OCI-LY1 (cell line): Measurements from ENCODE around the gene GIN1.
"Not testable (repeated sequence)": the region's sequence is repeated elsewhere in the genome, so short reads cannot be mapped to it uniquely, and the experiment has no call there.

Experiments used
- H2AFZ ChIP-seq: fragments of 200-600 bp; sonication (generic), shearing (Covaris generic); 2 replicates; pipeline ENCODE4 v1.6.0; 2014; ENCODE audit warnings: antibody characterized with exemption, mild to moderate bottlenecking, low read length
- H3F3A ChIP-seq: fragments of 200-600 bp; sonication (generic), shearing (Covaris generic); 2 replicates; pipeline ENCODE4 v1.6.0; 2014; ENCODE audit warnings: mild to moderate bottlenecking, antibody characterized with exemption, low read length, moderate library complexity; ENCODE audit not compliant: insufficient read depth
- H3K27ac ChIP-seq: fragments of 200-600 bp; sonication (generic); 2 replicates; pipeline ENCODE4 v1.5.1; 2014; ENCODE audit warnings: low read length, mixed run types, mild to moderate bottlenecking, low read depth; ENCODE audit not compliant: poor library complexity, severe bottlenecking
- H3K27me3 ChIP-seq: fragments of 200-600 bp; sonication (generic); 2 replicates; pipeline ENCODE4 v1.6.0; 2014; ENCODE audit warnings: antibody characterized with exemption, mild to moderate bottlenecking, low read length, moderate library complexity; ENCODE audit not compliant: insufficient read depth
- H3K36me3 ChIP-seq: fragments of 200-600 bp; sonication (generic); 2 replicates; pipeline ENCODE4 v1.6.1; 2014; ENCODE audit warnings: mild to moderate bottlenecking, antibody characterized with exemption, low read length, moderate library complexity, mixed read lengths; ENCODE audit not compliant: insufficient read depth
- H3K4me1 ChIP-seq: fragments of 200-600 bp; sonication (generic); 2 replicates; pipeline ENCODE4 v1.5.1; 2014; ENCODE audit warnings: mild to moderate bottlenecking, low read length, moderate library complexity; ENCODE audit not compliant: insufficient read depth, severe bottlenecking
- H3K4me2 ChIP-seq: fragments of 200-600 bp; sonication (generic), shearing (Covaris generic); 2 replicates; pipeline ENCODE4 v1.6.1; 2014; ENCODE audit warnings: low read length
- H3K4me3 ChIP-seq: fragments of 200-600 bp; sonication (generic); 2 replicates; pipeline ENCODE4 v1.5.1; 2014; ENCODE audit warnings: low read length, low read depth, mild to moderate bottlenecking, mixed read lengths; ENCODE audit not compliant: poor library complexity, severe bottlenecking
- H3K79me2 ChIP-seq: fragments of 200-600 bp; shearing (Covaris generic); 2 replicates; pipeline ENCODE4 v1.6.1; 2016; ENCODE audit warnings: mixed run types, low read length, mixed read lengths; ENCODE audit not compliant: insufficient read depth
- H3K9ac ChIP-seq: fragments of 200-600 bp; sonication (generic), shearing (Covaris generic); 2 replicates; pipeline ENCODE4 v1.6.1; 2014; ENCODE audit warnings: mild to moderate bottlenecking, low read length, mixed read lengths
- H3K9me2 ChIP-seq: fragments of 200-600 bp; sonication (generic), shearing (Covaris generic); 2 replicates; pipeline ENCODE4 v1.6.1; 2014; ENCODE audit warnings: low read depth, mild to moderate bottlenecking, low read length, mixed read lengths
- H3K9me3 ChIP-seq: fragments of 200-600 bp; shearing (Covaris generic); 2 replicates; pipeline ENCODE4 v1.6.1; 2014; ENCODE audit warnings: low read length, mixed read lengths
- H4K20me1 ChIP-seq: fragments of 200-600 bp; sonication (generic), shearing (Covaris generic); 2 replicates; pipeline ENCODE4 v1.6.0; 2016; ENCODE audit warnings: mild to moderate bottlenecking, low read length; ENCODE audit not compliant: insufficient read depth
- EZH2 ChIP-seq: fragments of 200-600 bp; sonication (generic), shearing (Covaris generic); IDR thresholded peaks from 2 replicates; pipeline ENCODE4 v1.8.0; 2017; ENCODE audit warnings: borderline replicate concordance, mixed run types, mild to moderate bottlenecking, antibody characterized with exemption, low read length, moderate library complexity, mixed read lengths
- TF ChIP-seq, protein P1 (sequence below): fragments of 200-600 bp; sonication (generic), shearing (Covaris generic); IDR thresholded peaks from 2 replicates; pipeline ENCODE4 v1.5.1; 2017; ENCODE audit warnings: mild to moderate bottlenecking, antibody characterized with exemption, low read length, moderate library complexity, mixed read lengths

The GIN1 gene

DNA sequence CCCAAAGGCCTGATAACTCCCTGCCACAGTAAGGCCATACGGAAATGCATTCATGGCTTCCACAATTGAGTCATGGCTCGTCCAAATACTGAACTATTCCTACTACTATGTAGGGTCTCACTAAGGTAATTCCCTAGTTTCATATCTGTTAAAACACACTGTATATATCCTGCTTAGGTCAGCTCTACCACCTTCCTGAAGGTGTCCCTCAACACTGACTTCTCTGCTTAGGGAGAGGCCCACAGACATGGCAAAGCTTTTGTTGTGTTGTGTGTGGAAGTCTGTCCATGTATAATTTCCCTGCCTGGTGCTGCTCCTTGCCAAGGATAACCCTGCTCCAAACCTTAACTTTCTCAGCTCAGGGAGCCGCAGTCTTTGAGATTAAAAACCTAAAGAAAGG, 60.4 kb downstream of the GIN1 start:
- TF ChIP-seq EZH2: no peak
- TF ChIP-seq, protein P1, sequence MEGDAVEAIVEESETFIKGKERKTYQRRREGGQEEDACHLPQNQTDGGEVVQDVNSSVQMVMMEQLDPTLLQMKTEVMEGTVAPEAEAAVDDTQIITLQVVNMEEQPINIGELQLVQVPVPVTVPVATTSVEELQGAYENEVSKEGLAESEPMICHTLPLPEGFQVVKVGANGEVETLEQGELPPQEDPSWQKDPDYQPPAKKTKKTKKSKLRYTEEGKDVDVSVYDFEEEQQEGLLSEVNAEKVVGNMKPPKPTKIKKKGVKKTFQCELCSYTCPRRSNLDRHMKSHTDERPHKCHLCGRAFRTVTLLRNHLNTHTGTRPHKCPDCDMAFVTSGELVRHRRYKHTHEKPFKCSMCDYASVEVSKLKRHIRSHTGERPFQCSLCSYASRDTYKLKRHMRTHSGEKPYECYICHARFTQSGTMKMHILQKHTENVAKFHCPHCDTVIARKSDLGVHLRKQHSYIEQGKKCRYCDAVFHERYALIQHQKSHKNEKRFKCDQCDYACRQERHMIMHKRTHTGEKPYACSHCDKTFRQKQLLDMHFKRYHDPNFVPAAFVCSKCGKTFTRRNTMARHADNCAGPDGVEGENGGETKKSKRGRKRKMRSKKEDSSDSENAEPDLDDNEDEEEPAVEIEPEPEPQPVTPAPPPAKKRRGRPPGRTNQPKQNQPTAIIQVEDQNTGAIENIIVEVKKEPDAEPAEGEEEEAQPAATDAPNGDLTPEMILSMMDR: no peak
- no peak overlapping the region for H3K27ac ChIP-seq
- no peaks in the 10 kb centered on the region for H3K36me3 ChIP-seq
- no peaks in the 10 kb centered on the region for H3K27me3 ChIP-seq
- H4K20me1 ChIP-seq: no peaks in the 10 kb centered on the region
- no peak overlapping the region for H3K9ac ChIP-seq
- no peak overlapping the region for H2AFZ ChIP-seq
- H3K9me2 ChIP-seq: no peaks in the 10 kb centered on the region
- no peaks in the 10 kb centered on the region for H3K79me2 ChIP-seq
- no peak overlapping the region for H3K4me2 ChIP-seq
- H3K9me3 ChIP-seq: no peaks in the 10 kb centered on the region
- no peak overlapping the region for H3K4me3 ChIP-seq
- H3F3A ChIP-seq: no peaks in the 10 kb centered on the region
- no peaks in the 10 kb centered on the region for H3K4me1 ChIP-seq

- H3K4me2 ChIP-seq: no peak overlapping the region
- no peaks in the 10 kb centered on the region for H3F3A ChIP-seq
These were observed 62.5 kb downstream of the GIN1 start for GRCh38 chr5:103057208-103058130.

DNA sequence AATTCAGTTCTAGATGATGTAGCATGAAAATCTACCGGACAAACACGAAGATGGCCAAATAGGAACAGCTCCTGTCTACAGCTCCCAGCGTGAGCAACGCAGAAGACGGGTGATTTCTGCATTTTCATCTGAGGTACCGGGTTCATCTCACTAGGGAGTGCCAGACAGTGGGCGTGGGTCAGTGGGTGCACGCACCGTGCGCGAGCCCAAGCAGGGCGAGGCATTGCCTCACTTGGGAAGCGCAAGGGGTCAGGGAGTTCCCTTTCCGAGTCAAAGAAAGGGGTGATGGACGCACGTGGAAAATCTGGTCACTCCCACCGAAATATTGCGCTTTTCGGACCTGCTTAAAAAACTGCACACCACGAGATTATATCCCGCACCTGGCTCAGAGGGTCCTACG, 73.2 kb downstream of the GIN1 start:
- not testable (repeated sequence) for H3K36me3 ChIP-seq, H3K4me3 ChIP-seq, H4K20me1 ChIP-seq, H3K4me2 ChIP-seq, H3K9me3 ChIP-seq, H3K79me2 ChIP-seq, H3K4me1 ChIP-seq, H3F3A ChIP-seq, H3K9ac ChIP-seq, H3K9me2 ChIP-seq, H3K27me3 ChIP-seq, H3K27ac ChIP-seq, H2AFZ ChIP-seq

More at GRCh38 chr5:103057208-103058130, 62.5 kb downstream of the GIN1 start:
- no peak overlapping the region for H3K27ac ChIP-seq
- no peak overlapping the region for H3K4me3 ChIP-seq
- no peaks in the 10 kb centered on the region for H3K9me3 ChIP-seq
- no peaks in the 10 kb centered on the region for H3K79me2 ChIP-seq
- no peak overlapping the region for H3K9ac ChIP-seq
- H4K20me1 ChIP-seq: no peaks in the 10 kb centered on the region
- no peak overlapping the region for H2AFZ ChIP-seq
- no peaks in the 10 kb centered on the region for H3K9me2 ChIP-seq
- no peaks in the 10 kb centered on the region for H3K36me3 ChIP-seq
- no peak for TF ChIP-seq EZH2
- TF ChIP-seq, protein P1: no peak
- H3K27me3 ChIP-seq: no peaks in the 10 kb centered on the region
- no peaks in the 10 kb centered on the region for H3K4me1 ChIP-seq
